Measurements from ENCODE around the gene NAT14. TPM values are rescaled to one million over a fixed set of nuclear protein-coding genes. Genes with fewer than 3 reads are reported as not detected.

NAT14 gene
- total RNA-seq, 1 experiment from 2014 or later = 93.1 TPM

GRCh38 chr19:55473225-55474012, 11.6 kb upstream of the NAT14 start:
- intact Hi-C loops (cut with micrococcal nuclease; ENCODE audit: unreplicated experiment) = no loop called here
- no TSS peak for BruUV-seq (replicated peaks)
- TF ChIP-seq TCF7L2 (IDR thresholded peaks at IDR 0.05; ENCODE audit: low read depth, low read length) = no peak

GRCh38 chr19:55474269-55475265, 10.4 kb upstream of the NAT14 start:
- DNase-seq (ENCODE audit: low read depth, low spot score) (no peak), ATAC-seq (no peak)
- intact Hi-C loops (cut with micrococcal nuclease; ENCODE audit: unreplicated experiment) = no loop called here
- CTCF ChIA-PET = no interaction called here
- H3K9me3 ChIP-seq (ENCODE audit: control insufficient read depth, insufficient read depth, low read depth, low read length) = no peaks in the 10 kb centered on the region
- no peak overlapping the region for H3K4me3 ChIP-seq (ENCODE audit: low read depth in 2 of 2, low read length in 2 of 2)
- no TSS peak for BruUV-seq (replicated peaks)
- H3K27ac ChIP-seq (ENCODE audit: low read length) = peak overlapping the region; percentile 94
- in situ Hi-C loops (cut with HindIII; ENCODE audit: low pct_unique_long_range_greater_than_20kb, low sequenced_read_pairs) = no loop called here
- peaks cover 47% of the 10 kb centered on the region for H3K4me1 ChIP-seq (ENCODE audit: control insufficient read depth, insufficient read depth, low read length)
- TF ChIP-seq REST (IDR thresholded peaks at IDR 0.05; ENCODE audit: insufficient read depth in 1 of 2, low read depth in 2 of 2, low read length in 1 of 2) (no peak), POLR2AphosphoS5 (IDR thresholded peaks at IDR 0.05; ENCODE audit: low read depth, low read length) (no peak), TCF7L2 (IDR thresholded peaks at IDR 0.05; ENCODE audit: low read depth, low read length) (no peak), CTCF (IDR thresholded peaks at IDR 0.05) (no peak), SIN3A (IDR thresholded peaks at IDR 0.05; ENCODE audit: borderline replicate concordance, insufficient read depth, low read depth, low read length) (no peak)
- H3K27me3 ChIP-seq (ENCODE audit: control insufficient read depth, insufficient read depth, low read length) = no peaks in the 10 kb centered on the region
- no peaks in the 10 kb centered on the region for H3K36me3 ChIP-seq (ENCODE audit: control insufficient read depth, insufficient read depth, low read length)
- POLR2A ChIA-PET = no interaction called here

More at GRCh38 chr19:55473225-55474012, 11.6 kb upstream of the NAT14 start:
- H3K4me3 ChIP-seq (ENCODE audit: low read depth in 2 of 2, low read length in 2 of 2) = no peak overlapping the region
- ATAC-seq = no peak
- ChIA-PET POLR2A (interaction anchor here (1.0 kb wide), 1 partner anchor 12 kb away, joined by 3 read pairs; the partner anchor contains the start of gene ISOC2), CTCF (interaction anchor here (0.8 kb wide), 1 partner anchor 12 kb away, joined by 3 read pairs; the partner anchor contains the start of gene NAT14)
- in situ Hi-C loops (cut with HindIII; ENCODE audit: low pct_unique_long_range_greater_than_20kb, low sequenced_read_pairs) = no loop called here
- no peaks in the 10 kb centered on the region for H3K36me3 ChIP-seq (ENCODE audit: control insufficient read depth, insufficient read depth, low read length)
- no peak for DNase-seq (ENCODE audit: low read depth, low spot score)
- peak overlapping the region; percentile 72 for H3K27ac ChIP-seq (ENCODE audit: low read length)
- H3K9me3 ChIP-seq (ENCODE audit: control insufficient read depth, insufficient read depth, low read depth, low read length) = no peaks in the 10 kb centered on the region
- H3K27me3 ChIP-seq (ENCODE audit: control insufficient read depth, insufficient read depth, low read length) = no peaks in the 10 kb centered on the region
- peaks cover 45% of the 10 kb centered on the region for H3K4me1 ChIP-seq (ENCODE audit: control insufficient read depth, insufficient read depth, low read length)

Measured in Panc1 (cell line).